Activated CD4-positive, alpha-beta T cell treated with anti-CD3 and anti-CD28 coated beads, Interleukin-2, amount 50 U/mL, for 1 hour (primary cell): ENCODE data around the gene ABCC6.
"Not testable (repeated sequence)": the region's sequence is repeated elsewhere in the genome, so short reads cannot be mapped to it uniquely, and the experiment has no call there.

ENCODE experiments used
- DNase-seq: peaks from one replicate; pipeline ENCODE4 v3.0.0-alpha.2; 2020

Gene ABCC6

GRCh38 chr16:16222850-16223661, at the start of gene ABCC6:
ABCC6 (minus strand) TSS chr16:16223494; CDS start chr16:16223434, 60 bp downstream.
- not testable (repeated sequence) for DNase-seq

GRCh38 chr16:16272573-16273221, 49.4 kb upstream of the ABCC6 start:
- DNase-seq: not testable (repeated sequence)

- DNase-seq: not testable (repeated sequence)
These were observed 48.4 kb upstream of the ABCC6 start for GRCh38 chr16:16271658-16272057.

- not testable (repeated sequence) for DNase-seq
These were observed 45.0 kb upstream of the ABCC6 start for GRCh38 chr16:16268185-16268808.

- DNase-seq: not testable (repeated sequence)
These were observed 44.4 kb upstream of the ABCC6 start for GRCh38 chr16:16267708-16268107.

GRCh38 chr16:16265044-16265443, 41.8 kb upstream of the ABCC6 start:
- DNase-seq: not testable (repeated sequence)

- not testable (repeated sequence) for DNase-seq
These were observed 40.7 kb upstream of the ABCC6 start for GRCh38 chr16:16263947-16264346.

GRCh38 chr16:16262954-16263555, 39.8 kb upstream of the ABCC6 start:
- not testable (repeated sequence) for DNase-seq

- not testable (repeated sequence) for DNase-seq
These were observed 36.7 kb upstream of the ABCC6 start for GRCh38 chr16:16259971-16260370.

GRCh38 chr16:16258822-16259221, 35.5 kb upstream of the ABCC6 start:
- not testable (repeated sequence) for DNase-seq

GRCh38 chr16:16257301-16257923, 34.1 kb upstream of the ABCC6 start:
- not testable (repeated sequence) for DNase-seq

GRCh38 chr16:16252377-16252776, 29.1 kb upstream of the ABCC6 start:
- DNase-seq: not testable (repeated sequence)

- not testable (repeated sequence) for DNase-seq
These were observed 26.5 kb upstream of the ABCC6 start for GRCh38 chr16:16249621-16250330.

GRCh38 chr16:16247439-16247838, 24.1 kb upstream of the ABCC6 start:
- DNase-seq: not testable (repeated sequence)

GRCh38 chr16:16246578-16247262, 23.4 kb upstream of the ABCC6 start:
- DNase-seq: not testable (repeated sequence)

- DNase-seq: not testable (repeated sequence)
These were observed 20.6 kb upstream of the ABCC6 start for GRCh38 chr16:16243886-16244285.

GRCh38 chr16:16240667-16241066, 17.4 kb upstream of the ABCC6 start:
- DNase-seq: not testable (repeated sequence)

GRCh38 chr16:16237738-16238137, 14.4 kb upstream of the ABCC6 start:
- DNase-seq: not testable (repeated sequence)

GRCh38 chr16:16237071-16237470, 13.8 kb upstream of the ABCC6 start:
- DNase-seq: not testable (repeated sequence)

GRCh38 chr16:16232692-16233061, 9.4 kb upstream of the ABCC6 start:
- not testable (repeated sequence) for DNase-seq

- not testable (repeated sequence) for DNase-seq
These were observed 458 bp upstream of the ABCC6 start for GRCh38 chr16:16223662-16224241.
